HCT116 (cell line): ENCODE measurements around the gene NHLRC1.

Experiments used
- CTCF ChIP-seq, 3 experiments: fragments of 200-600 bp in 1 of 3; sonication (generic) in 1 of 3; IDR thresholded peaks in 2 of 3; conservative IDR thresholded peaks in 1 of 3; 2 replicates each; pipeline ENCODE4 v1.5.1; 2012 to 2017; ENCODE audit warnings: low read depth in 2 of 3, low read length in 2 of 3, antibody characterized with exemption in 1 of 3, borderline replicate concordance in 1 of 3, control low read depth in 1 of 3, mild to moderate bottlenecking in 1 of 3, mixed read lengths in 1 of 3, mixed run types in 1 of 3, moderate library complexity in 1 of 3; ENCODE audit not compliant: insufficient read depth in 1 of 3
- EZH2 ChIP-seq: fragments of 200-600 bp; sonication (generic); IDR thresholded peaks from 2 replicates; pipeline ENCODE4 v1.6.1; 2017; ENCODE audit warnings: antibody characterized with exemption, mixed run types
- MAX ChIP-seq: IDR thresholded peaks from 2 replicates; pipeline ENCODE4 v1.6.1; 2012
- POLR2A ChIP-seq: IDR thresholded peaks from 2 replicates; pipeline ENCODE4 v1.7.0; 2011; ENCODE audit warnings: borderline replicate concordance; ENCODE audit not compliant: insufficient read depth, insufficient read length; ENCODE audit errors: extremely low read depth
- POLR2AphosphoS5 ChIP-seq: IDR thresholded peaks from 2 replicates; pipeline ENCODE4 v1.6.1; 2011; ENCODE audit warnings: mild to moderate bottlenecking, low read depth, low read length, moderate library complexity
- RAD21 ChIP-seq: IDR thresholded peaks from 2 replicates; pipeline ENCODE4 v1.6.1; 2012; ENCODE audit warnings: low read depth, mild to moderate bottlenecking
- REST ChIP-seq: IDR thresholded peaks from 2 replicates; pipeline ENCODE4 v1.6.1; 2012; ENCODE audit warnings: low read depth
- SRF ChIP-seq: IDR thresholded peaks from 2 replicates; pipeline ENCODE4 v1.6.1; 2012; ENCODE audit warnings: low read depth
- YY1 ChIP-seq: IDR thresholded peaks from 2 replicates; pipeline ENCODE4 v1.6.1; 2011; ENCODE audit warnings: low read length, low read depth, moderate library complexity, mild to moderate bottlenecking; ENCODE audit not compliant: insufficient replicate concordance; ENCODE audit errors: extremely low read depth
- ZFX ChIP-seq: fragments of 450-650 bp; IDR thresholded peaks from 2 replicates; pipeline ENCODE4 v1.6.1; 2017

GRCh38 chr6:18115356-18115755 lies 7.1 kb downstream of the NHLRC1 start:
- no peak for TF ChIP-seq RAD21
- TF ChIP-seq MAX = no peak
- no peak for TF ChIP-seq CTCF (IDR thresholded peaks at IDR 0.05 in 2 of 3, conservative IDR thresholded peaks at IDR 0.05 in 1 of 3; ENCODE audit: borderline replicate concordance in 1 of 3, insufficient read depth in 1 of 3, low read depth in 2 of 3, low read length in 2 of 3)
- no peak for TF ChIP-seq POLR2AphosphoS5
- TF ChIP-seq POLR2A = no peak
- no peak for TF ChIP-seq YY1
- TF ChIP-seq REST = no peak
- no peak for TF ChIP-seq ZFX
- TF ChIP-seq EZH2 = no peak
- TF ChIP-seq SRF = no peak
